Subcutaneous adipose tissue (tissue), 4 donors: ENCODE measurements around the gene ENTPD6. TPM values are rescaled to one million over a fixed set of nuclear protein-coding genes. Genes with fewer than 3 reads are reported as not detected.

Experiments
- CTCF ChIP-seq: fragments of 450-650 bp; IDR thresholded peaks from one replicate; pipeline ENCODE4 v1.5.1; 2016; ENCODE audit warnings: low read depth, mild to moderate bottlenecking, control low read depth, antibody characterized with exemption, moderate library complexity
- total RNA-seq, 4 donors: library from RNA; depleted of rRNA; stranded (reverse); fragments of >200 nt; gene quantifications; one replicate each; pipeline ENCODE4 v1.1.0, GENCODE V29; 2016

Gene ENTPD6
- total RNA-seq, 4 donors from 2014 or later = 41.3 to 82.5 (median 53.6) TPM

- TF ChIP-seq CTCF = no peak
These were observed 31.2 kb downstream of the ENTPD6 start for GRCh38 chr20:25226433-25227316.

- TF ChIP-seq CTCF = no peak
These were observed 31.9 kb downstream of the ENTPD6 start for GRCh38 chr20:25227317-25227831.

- TF ChIP-seq CTCF = no peak
These were observed 34.1 kb downstream of the ENTPD6 start for GRCh38 chr20:25229486-25230165.

GRCh38 chr20:25230166-25230831 is 34.8 kb downstream of the ENTPD6 start:
- TF ChIP-seq CTCF = no peak

- TF ChIP-seq CTCF = no peak
These were observed 37.7 kb downstream of the ENTPD6 start for GRCh38 chr20:25233016-25233772.

GRCh38 chr20:25236450-25237304 is 41.2 kb downstream of the ENTPD6 start:
- TF ChIP-seq CTCF = no peak
